HG03108 (cell line): ENCODE data around the gene UBE2G1.

Experiments
- ATAC-seq: cut with Tn5 transposase; IDR thresholded peaks from one replicate; pipeline ENCODE4 v1.9.1; 2021; ENCODE audit warnings: moderate library complexity; ENCODE audit not compliant: unreplicated experiment

The UBE2G1 gene

GRCh38 chr17:4366327-4367063 lies at the start of gene UBE2G1:
Gene UBE2G1 (minus strand): TSS chr17:4366675. CDS start chr17:4366316, 359 bp downstream.
- peak; percentile 64 for ATAC-seq

GRCh38 chr17:4412933-4413831 lies 46.7 kb upstream of the UBE2G1 start:
- no peak for ATAC-seq

- ATAC-seq: no peak
Measured at GRCh38 chr17:4411201-4411600, 44.7 kb upstream of the UBE2G1 start.

GRCh38 chr17:4409659-4410058 lies 43.2 kb upstream of the UBE2G1 start:
- ATAC-seq: no peak

- ATAC-seq: no peak
Measured at GRCh38 chr17:4407851-4408250, 41.4 kb upstream of the UBE2G1 start.

GRCh38 chr17:4407216-4407615 lies 40.7 kb upstream of the UBE2G1 start:
- ATAC-seq: no peak

GRCh38 chr17:4406386-4406785 lies 39.9 kb upstream of the UBE2G1 start:
- no peak for ATAC-seq

- no peak for ATAC-seq
Measured at GRCh38 chr17:4405699-4406098, 39.2 kb upstream of the UBE2G1 start.

GRCh38 chr17:4405038-4405669 lies 38.7 kb upstream of the UBE2G1 start:
- ATAC-seq: no peak

GRCh38 chr17:4397840-4398239 lies 31.4 kb upstream of the UBE2G1 start:
- no peak for ATAC-seq

- no peak for ATAC-seq
Measured at GRCh38 chr17:4395111-4395478, 28.6 kb upstream of the UBE2G1 start.

GRCh38 chr17:4394208-4395110 lies 28.0 kb upstream of the UBE2G1 start:
- ATAC-seq: no peak

GRCh38 chr17:4393806-4394205 lies 27.3 kb upstream of the UBE2G1 start:
- ATAC-seq: no peak

- no peak for ATAC-seq
Measured at GRCh38 chr17:4389079-4389478, 22.6 kb upstream of the UBE2G1 start.

- no peak for ATAC-seq
Measured at GRCh38 chr17:4387137-4387536, 20.7 kb upstream of the UBE2G1 start.

- no peak for ATAC-seq
Measured at GRCh38 chr17:4386406-4386805, 19.9 kb upstream of the UBE2G1 start.

- no peak for ATAC-seq
Measured at GRCh38 chr17:4381690-4382671, 15.5 kb upstream of the UBE2G1 start.

- ATAC-seq: no peak
Measured at GRCh38 chr17:4378626-4379025, 12.2 kb upstream of the UBE2G1 start.

- peak; percentile 30 for ATAC-seq
Measured at GRCh38 chr17:4377247-4377646, 10.8 kb upstream of the UBE2G1 start.
